Tibial nerve (tissue), 4 donors: ENCODE data around the gene NUP85. TPM values are rescaled to one million over a fixed set of nuclear protein-coding genes. Genes with fewer than 3 reads are reported as not detected.
A peak's percentile ranks its signal among the peaks of the same experiment; 100 is the strongest.

Source experiments
- DNase-seq, 2 donors: peaks; one replicate each; pipeline ENCODE4 v3.0.0-alpha.2; 2019; ENCODE audit warnings: low spot score in 2 of 2
- H3K27ac ChIP-seq, 4 donors: fragments of 200-600 bp; sonication (generic) in 3 of 4; one replicate each; pipeline ENCODE4 v1.5.1; 2017 to 2019; ENCODE audit warnings: mild to moderate bottlenecking in 1 of 4
- H3K27me3 ChIP-seq, 2 donors: fragments of 200-600 bp; sonication (generic) in 1 of 2; one replicate each; pipeline versions ENCODE4 v1.5.1 to v1.6.0; 2017 to 2019
- H3K36me3 ChIP-seq, 3 donors: fragments of 200-600 bp; sonication (generic); one replicate each; pipeline ENCODE4 v1.5.1; 2018 to 2019
- H3K4me1 ChIP-seq, 4 donors: fragments of 200-600 bp; sonication (generic) in 3 of 4; one replicate each; pipeline ENCODE4 v1.5.1; 2017 to 2019
- H3K4me3 ChIP-seq, 4 donors: fragments of 200-600 bp; sonication (generic) in 3 of 4; one replicate each; pipeline ENCODE4 v1.5.1; 2017 to 2019; ENCODE audit warnings: mild to moderate bottlenecking in 1 of 4, moderate library complexity in 1 of 4
- H3K9me3 ChIP-seq, 4 donors: fragments of 200-600 bp; sonication (generic) in 3 of 4; one replicate each; pipeline ENCODE4 v1.5.1; 2017 to 2019
- EP300 ChIP-seq, 2 donors: sonication (generic); formaldehyde crosslinking; IDR thresholded peaks; one replicate each; pipeline ENCODE4 v1.6.1; 2017; ENCODE audit warnings: antibody characterized with exemption in 2 of 2, mild to moderate bottlenecking in 1 of 2
- POLR2A ChIP-seq, 2 donors: fragments of 450-650 bp; IDR thresholded peaks; one replicate each; pipeline ENCODE4 v1.6.1; 2017; ENCODE audit warnings: antibody characterized with exemption in 2 of 2, mild to moderate bottlenecking in 2 of 2, moderate library complexity in 2 of 2
- WGBS, 2 donors: methylation state at CpG; one replicate each; pipeline ENCODE4 v1.1.5; 2018; 5-methylcytosine and 5-hydroxymethylcytosine counted together
- total RNA-seq, 4 donors: library from RNA; depleted of rRNA; stranded (reverse); fragments of >200 nt; gene quantifications; one replicate each; pipeline ENCODE4 v1.1.0, GENCODE V29; 2016
- TF ChIP-seq, protein P1 (sequence below), 5 experiments: fragments of 200-600 bp in 3 of 5; fragments of 450-650 bp in 2 of 5; sonication (generic) in 3 of 5; IDR thresholded peaks; one replicate each; pipeline ENCODE4 v1.5.1; 2016 to 2019; ENCODE audit warnings: antibody characterized with exemption in 5 of 5, mild to moderate bottlenecking in 3 of 5, moderate library complexity in 2 of 5

The NUP85 gene
- total RNA-seq, 4 donors from 2014 or later, result 38.1 to 68.6 (median 53.2) TPM

- DNase-seq, result no peak
- H3K27ac ChIP-seq, result peak overlapping the region in 1 of 4 donors; percentile 53
- peaks cover 0 to 41% (median 11%) of the 10 kb centered on the region in 4 donors for H3K4me1 ChIP-seq
- WGBS, 2 donors, result 90 to 91% methylated on average over 6 of the region's 6 CpGs
- peaks cover 0 to 66% (median 20%) of the 10 kb centered on the region in 3 donors for H3K36me3 ChIP-seq
- no peaks in the 10 kb centered on the region for H3K27me3 ChIP-seq
- H3K4me3 ChIP-seq, result no peak overlapping the region
- H3K9me3 ChIP-seq, result no peaks in the 10 kb centered on the region
- TF ChIP-seq, protein P1, sequence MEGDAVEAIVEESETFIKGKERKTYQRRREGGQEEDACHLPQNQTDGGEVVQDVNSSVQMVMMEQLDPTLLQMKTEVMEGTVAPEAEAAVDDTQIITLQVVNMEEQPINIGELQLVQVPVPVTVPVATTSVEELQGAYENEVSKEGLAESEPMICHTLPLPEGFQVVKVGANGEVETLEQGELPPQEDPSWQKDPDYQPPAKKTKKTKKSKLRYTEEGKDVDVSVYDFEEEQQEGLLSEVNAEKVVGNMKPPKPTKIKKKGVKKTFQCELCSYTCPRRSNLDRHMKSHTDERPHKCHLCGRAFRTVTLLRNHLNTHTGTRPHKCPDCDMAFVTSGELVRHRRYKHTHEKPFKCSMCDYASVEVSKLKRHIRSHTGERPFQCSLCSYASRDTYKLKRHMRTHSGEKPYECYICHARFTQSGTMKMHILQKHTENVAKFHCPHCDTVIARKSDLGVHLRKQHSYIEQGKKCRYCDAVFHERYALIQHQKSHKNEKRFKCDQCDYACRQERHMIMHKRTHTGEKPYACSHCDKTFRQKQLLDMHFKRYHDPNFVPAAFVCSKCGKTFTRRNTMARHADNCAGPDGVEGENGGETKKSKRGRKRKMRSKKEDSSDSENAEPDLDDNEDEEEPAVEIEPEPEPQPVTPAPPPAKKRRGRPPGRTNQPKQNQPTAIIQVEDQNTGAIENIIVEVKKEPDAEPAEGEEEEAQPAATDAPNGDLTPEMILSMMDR (IDR thresholded peaks at IDR 0.05), result no peak
- TF ChIP-seq POLR2A (IDR thresholded peaks at IDR 0.05) (no peak), EP300 (IDR thresholded peaks at IDR 0.05) (no peak)
These were observed 39.5 kb downstream of the NUP85 start for GRCh38 chr17:75245011-75245410.

GRCh38 chr17:75246404-75246803, 40.9 kb downstream of the NUP85 start:
- Histone ChIP-seq H3K4me3 (no peak overlapping the region), H3K9me3 (no peaks in the 10 kb centered on the region), H3K36me3 (peaks cover 0 to 52% (median 12%) of the 10 kb centered on the region in 3 donors), H3K27me3 (no peaks in the 10 kb centered on the region), H3K27ac (no peak overlapping the region), H3K4me1 (peaks cover 0 to 41% (median 15%) of the 10 kb centered on the region in 4 donors)
- 82 to 93% methylated on average over 12 of the region's 12 CpGs for WGBS, 2 donors
- no peak for DNase-seq
- no peak for TF ChIP-seq EP300 (IDR thresholded peaks at IDR 0.05)

- no peak for TF ChIP-seq EP300 (IDR thresholded peaks at IDR 0.05)
- TF ChIP-seq, protein P1 (IDR thresholded peaks at IDR 0.05), result no peak
- no peak for TF ChIP-seq POLR2A (IDR thresholded peaks at IDR 0.05)
- no peaks in the 10 kb centered on the region for H3K27me3 ChIP-seq
- H3K9me3 ChIP-seq, result no peaks in the 10 kb centered on the region
- H3K4me3 ChIP-seq, result no peak overlapping the region
- H3K4me1 ChIP-seq, result peaks cover 0 to 36% (median 8%) of the 10 kb centered on the region in 4 donors
- peak overlapping the region in 3 of 4 donors; percentile 21 to 69 (median 58) for H3K27ac ChIP-seq
- H3K36me3 ChIP-seq, result peaks cover 0 to 21% (median 12%) of the 10 kb centered on the region in 3 donors
- WGBS, 2 donors, result 68 to 74% methylated on average over 4 of the region's 4 CpGs
- DNase-seq, result no peak
These were observed 44.1 kb downstream of the NUP85 start for GRCh38 chr17:75249564-75249963.

- Histone ChIP-seq H3K27ac (peak overlapping the region in 3 of 4 donors; percentile 21 to 69 (median 58)), H3K9me3 (no peaks in the 10 kb centered on the region), H3K36me3 (peaks cover 0 to 16% (median 12%) of the 10 kb centered on the region in 3 donors), H3K27me3 (no peaks in the 10 kb centered on the region), H3K4me1 (peaks cover 0 to 36% (median 8%) of the 10 kb centered on the region in 4 donors), H3K4me3 (peak overlapping the region in 1 of 4 donors; percentile 28)
- DNase-seq, result no peak
- TF ChIP-seq POLR2A (IDR thresholded peaks at IDR 0.05) (no peak), EP300 (IDR thresholded peaks at IDR 0.05) (no peak)
- TF ChIP-seq, protein P1 (IDR thresholded peaks at IDR 0.05), result no peak
- 41 to 45% methylated on average over 11 of the region's 11 CpGs for WGBS, 2 donors
These were observed 44.6 kb downstream of the NUP85 start for GRCh38 chr17:75250009-75250471.

DNA sequence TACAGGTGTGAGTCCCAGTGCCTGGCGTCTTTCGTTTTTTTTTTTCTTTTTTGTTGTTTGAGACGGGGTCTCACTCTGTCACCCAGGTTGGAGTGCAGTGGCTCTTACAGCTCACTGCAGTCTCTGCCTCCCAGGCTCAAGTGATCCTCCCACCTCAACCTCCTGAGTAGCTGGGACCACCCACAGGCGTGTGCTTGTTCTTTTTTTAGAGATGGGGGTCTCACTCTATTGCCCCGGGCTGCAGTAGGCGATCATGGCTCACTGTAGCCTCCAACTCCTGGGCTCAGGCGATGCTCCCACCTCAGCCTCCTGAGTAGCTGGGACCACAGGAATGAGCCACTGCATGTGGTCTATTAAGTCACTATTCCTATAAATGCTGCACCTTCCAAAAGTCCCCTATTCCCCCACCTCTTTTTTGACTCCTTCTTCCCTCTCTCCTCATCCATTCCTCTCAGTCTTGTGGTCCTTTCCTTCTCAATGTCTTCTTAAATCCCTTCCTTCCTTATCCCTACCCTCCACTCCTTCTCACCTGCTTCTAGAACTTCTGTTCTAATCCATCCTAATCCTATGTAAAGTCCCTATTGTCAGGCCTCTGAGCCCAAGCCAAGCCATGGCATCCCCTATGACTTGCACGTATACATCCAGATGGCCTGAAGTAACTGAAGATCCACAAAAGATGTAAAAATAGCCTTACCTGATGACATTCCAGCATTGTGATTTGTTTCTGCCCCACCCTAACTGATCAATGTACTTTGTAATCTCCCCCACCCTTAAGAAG, 46.7 kb downstream of the NUP85 start:
- DNase-seq, result no peak
- Histone ChIP-seq H3K4me3 (no peak overlapping the region), H3K27ac (no peak overlapping the region), H3K9me3 (no peaks in the 10 kb centered on the region), H3K27me3 (no peaks in the 10 kb centered on the region), H3K36me3 (no peaks in the 10 kb centered on the region), H3K4me1 (peaks cover 0 to 36% (median 8%) of the 10 kb centered on the region in 4 donors)
- TF ChIP-seq POLR2A (IDR thresholded peaks at IDR 0.05) (no peak), EP300 (IDR thresholded peaks at IDR 0.05) (no peak)
- TF ChIP-seq, protein P1 (IDR thresholded peaks at IDR 0.05), result no peak
- WGBS, 2 donors, result 89 to 90% methylated on average over 8 of the region's 8 CpGs
